Kidney (tissue), 14 donors: ENCODE measurements around the gene CEP70. TPM values are rescaled to one million over a fixed set of nuclear protein-coding genes. Genes with fewer than 3 reads are reported as not detected.

Experiments
- DNase-seq, 5 donors: peaks; one replicate each; pipeline ENCODE4 v3.0.0-alpha.2; 2013 to 2020
- FAIRE-seq: peaks from 2 replicates; lab custom pipeline; 2012; peaks lifted over from hg19 to GRCh38; lab: Jason Lieb, UNC
- H3K27ac ChIP-seq, 2 donors: one replicate each; pipeline ENCODE4 v1.7.0; 2013; ENCODE audit warnings: low read depth in 2 of 2, low read length in 2 of 2, inconsistent platforms in 1 of 2
- H3K27me3 ChIP-seq: one replicate; pipeline ENCODE4 v1.7.1; 2013; ENCODE audit warnings: low read length, inconsistent platforms; ENCODE audit not compliant: control insufficient read depth, insufficient read depth
- H3K36me3 ChIP-seq, 3 donors: one replicate each; pipeline versions ENCODE4 v1.7.0 to v1.7.1; 2013; ENCODE audit warnings: low read length in 3 of 3, control low read depth in 1 of 3, inconsistent platforms in 1 of 3; ENCODE audit not compliant: insufficient read depth in 3 of 3, control insufficient read depth in 2 of 3
- H3K4me1 ChIP-seq, 3 donors: one replicate each; pipeline versions ENCODE4 v1.7.0 to v1.7.1; 2013; ENCODE audit warnings: low read length in 3 of 3, inconsistent platforms in 1 of 3, low read depth in 1 of 3; ENCODE audit not compliant: control insufficient read depth in 2 of 3, insufficient read depth in 2 of 3
- H3K4me3 ChIP-seq, 3 donors: one replicate each; pipeline versions ENCODE4 v1.7.0 to v1.8.1; 2013; ENCODE audit warnings: low read length in 3 of 3, control low read depth in 1 of 3, inconsistent platforms in 1 of 3
- H3K9ac ChIP-seq, 3 donors: one replicate each; pipeline versions ENCODE4 v1.7.0 to v1.7.1; 2013; ENCODE audit warnings: low read length in 3 of 3, control low read depth in 1 of 3, inconsistent platforms in 1 of 3
- H3K9me3 ChIP-seq, 3 donors: one replicate each; pipeline versions ENCODE4 v1.7.0 to v1.7.1; 2013; ENCODE audit warnings: low read length in 3 of 3, control low read depth in 1 of 3, inconsistent platforms in 1 of 3; ENCODE audit not compliant: control insufficient read depth in 2 of 3, insufficient read depth in 1 of 3
- intact Hi-C: fragments of 100-400 bp; cut with DNase I; formaldehyde crosslinking; loops from one replicate; pipeline ENCODE4 v1.11.1; 2022
- polyA plus RNA-seq: library from polyadenylated mRNA; stranded (reverse); fragments of 350-450 nt; fragmentation: Illumina TruSeq; extraction: RNeasy Lipid Tissue Mini Kit (QIAGEN cat#74804); gene quantifications from one replicate; pipeline ENCODE4 v1.2.3, GENCODE V29; 2014; ENCODE audit warnings: low read depth, low replicate concordance; ENCODE audit not compliant: insufficient read depth
- total RNA-seq: library from RNA; stranded (reverse); fragmentation: NEBNext Ultra II Directional; extraction: Animal tissue kit (Norgen Biotek cat#: 25700); gene quantifications from one replicate; pipeline ENCODE4 v1.2.1, GENCODE V29; 2021
- TF ChIP-seq, protein P1 (sequence below): IDR thresholded peaks from 3 replicates; pipeline ENCODE4 v1.5.1; 2012; ENCODE audit warnings: mild to moderate bottlenecking, moderate library complexity, borderline replicate concordance; ENCODE audit not compliant: insufficient read depth; ENCODE audit errors: extremely low read depth
- donor health status: control.
- donor health status: control.
- donor health status: control.
- donor health status: control.
- donor health status: control.
- donor health status: DM: yes; HTN: yes; CAD: no.
- donor health status: Normal renal cell carcinoma (clear cell type).

Gene CEP70
- total and polyA plus RNA-seq, 2 donors from 2014 or later, result 22.6 to 64.3 TPM

DNA sequence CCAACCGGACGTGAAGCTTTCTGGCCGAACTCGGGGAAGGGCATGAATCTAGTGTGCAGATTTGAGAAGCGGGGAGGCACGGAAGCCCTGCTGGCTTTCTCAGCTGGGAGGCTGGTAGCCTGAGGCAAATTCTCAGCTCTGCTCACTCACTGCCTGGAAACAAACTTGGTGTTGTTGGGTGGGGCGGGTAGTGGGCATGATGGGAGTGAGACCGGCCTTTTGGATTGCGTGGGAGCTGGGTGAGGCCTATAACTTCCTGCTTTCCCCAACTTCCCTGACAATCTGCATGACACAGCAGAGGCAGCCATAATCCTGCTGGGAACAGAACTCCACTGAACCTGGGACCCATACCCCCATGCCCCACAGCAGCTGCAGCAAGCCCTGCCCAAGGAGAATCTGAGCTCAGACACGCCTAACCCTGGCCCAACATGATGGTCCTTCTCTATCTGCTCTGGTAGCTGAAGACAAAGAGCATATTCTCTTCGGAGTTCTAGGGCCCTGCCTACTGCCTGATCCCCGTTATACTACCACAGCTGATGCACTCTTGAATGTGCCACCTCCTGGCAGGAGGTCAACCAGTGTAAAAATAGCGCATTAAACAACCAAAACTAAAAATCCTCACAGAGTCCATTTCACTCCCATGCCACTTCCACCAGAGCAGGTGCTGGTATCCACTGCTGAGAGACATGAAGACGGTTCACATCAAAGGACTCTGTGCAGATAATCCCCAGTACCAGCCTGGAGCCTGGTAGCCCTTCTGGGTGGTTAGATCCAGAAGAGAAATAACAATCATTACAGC is 44.7 kb downstream of the CEP70 start:
- no peak overlapping the region for H3K4me3 ChIP-seq
- no peak overlapping the region for H3K9ac ChIP-seq
- H3K36me3 ChIP-seq, result peaks cover 2 to 14% (median 12%) of the 10 kb centered on the region in 3 donors
- DNase-seq (peak in 1 of 5 donors; percentile 32), FAIRE-seq (no peak)
- TF ChIP-seq, protein P1, sequence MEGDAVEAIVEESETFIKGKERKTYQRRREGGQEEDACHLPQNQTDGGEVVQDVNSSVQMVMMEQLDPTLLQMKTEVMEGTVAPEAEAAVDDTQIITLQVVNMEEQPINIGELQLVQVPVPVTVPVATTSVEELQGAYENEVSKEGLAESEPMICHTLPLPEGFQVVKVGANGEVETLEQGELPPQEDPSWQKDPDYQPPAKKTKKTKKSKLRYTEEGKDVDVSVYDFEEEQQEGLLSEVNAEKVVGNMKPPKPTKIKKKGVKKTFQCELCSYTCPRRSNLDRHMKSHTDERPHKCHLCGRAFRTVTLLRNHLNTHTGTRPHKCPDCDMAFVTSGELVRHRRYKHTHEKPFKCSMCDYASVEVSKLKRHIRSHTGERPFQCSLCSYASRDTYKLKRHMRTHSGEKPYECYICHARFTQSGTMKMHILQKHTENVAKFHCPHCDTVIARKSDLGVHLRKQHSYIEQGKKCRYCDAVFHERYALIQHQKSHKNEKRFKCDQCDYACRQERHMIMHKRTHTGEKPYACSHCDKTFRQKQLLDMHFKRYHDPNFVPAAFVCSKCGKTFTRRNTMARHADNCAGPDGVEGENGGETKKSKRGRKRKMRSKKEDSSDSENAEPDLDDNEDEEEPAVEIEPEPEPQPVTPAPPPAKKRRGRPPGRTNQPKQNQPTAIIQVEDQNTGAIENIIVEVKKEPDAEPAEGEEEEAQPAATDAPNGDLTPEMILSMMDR, result no peak
- H3K27ac ChIP-seq, result no peak overlapping the region
- intact Hi-C loops, result no loop called here
- H3K27me3 ChIP-seq, result no peaks in the 10 kb centered on the region
- H3K4me1 ChIP-seq, result no peaks in the 10 kb centered on the region
- peaks cover 0 to 13% (median 9%) of the 10 kb centered on the region in 3 donors for H3K9me3 ChIP-seq

DNA sequence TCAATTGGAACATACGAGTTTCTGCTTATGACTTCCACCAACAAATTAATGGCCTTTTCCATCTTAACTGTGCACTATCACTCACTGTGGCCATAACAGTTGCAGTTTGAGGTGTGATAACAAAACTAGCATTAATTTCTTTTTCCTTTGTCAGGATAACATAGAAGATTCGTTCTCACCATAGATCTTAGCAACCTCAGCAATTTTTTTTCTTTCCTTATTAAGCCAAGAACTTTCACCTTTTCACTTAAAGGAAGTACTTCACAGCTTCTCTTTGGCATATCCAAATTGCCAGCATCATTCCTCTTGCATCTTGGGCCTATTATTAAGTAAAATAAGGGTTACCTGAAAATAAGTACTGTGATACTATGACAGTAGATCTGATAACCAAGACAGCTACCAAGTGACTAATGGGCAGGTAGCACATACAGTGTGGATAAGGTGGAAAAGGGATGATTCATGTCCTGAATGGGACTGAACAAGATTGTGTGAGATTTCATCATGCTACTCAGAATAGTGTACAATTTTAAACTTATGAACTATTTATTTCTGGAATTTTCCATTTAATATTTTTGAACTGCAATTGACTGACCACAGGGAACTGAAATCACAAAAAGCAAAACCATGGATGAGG is 46.6 kb downstream of the CEP70 start:
- intact Hi-C loops, result no loop called here
- Histone ChIP-seq H3K27ac (no peak overlapping the region), H3K9me3 (peaks cover 0 to 13% (median 9%) of the 10 kb centered on the region in 3 donors), H3K36me3 (peaks cover 2 to 17% (median 14%) of the 10 kb centered on the region in 3 donors), H3K27me3 (no peaks in the 10 kb centered on the region), H3K9ac (no peak overlapping the region), H3K4me3 (no peak overlapping the region), H3K4me1 (no peaks in the 10 kb centered on the region)
- FAIRE-seq (no peak), DNase-seq (no peak)
- TF ChIP-seq, protein P1, result no peak

DNA sequence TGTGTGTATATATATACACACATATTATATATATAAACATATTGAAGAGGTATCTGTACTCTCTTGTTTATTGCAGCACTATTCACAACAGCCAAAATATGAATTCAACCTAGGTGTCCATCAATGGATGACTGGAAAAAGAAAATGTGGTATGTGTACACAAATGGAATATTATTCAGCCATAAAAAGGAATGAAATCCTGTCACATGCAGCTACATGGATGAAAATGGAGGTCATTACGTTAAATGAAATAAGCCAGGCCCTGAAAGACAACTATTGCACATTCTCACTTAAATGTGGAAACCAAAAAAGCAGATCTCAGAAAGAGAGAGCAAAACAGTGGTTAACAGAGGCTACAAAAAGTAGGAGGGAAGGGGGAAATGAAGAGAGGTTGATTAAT is 49.5 kb downstream of the CEP70 start:
- no peak for FAIRE-seq
- DNase-seq, result no peak
- TF ChIP-seq, protein P1, result no peak
- H3K4me3 ChIP-seq, result no peak overlapping the region
- H3K9me3 ChIP-seq, result peaks cover 0 to 28% (median 16%) of the 10 kb centered on the region in 3 donors
- H3K27ac ChIP-seq, result no peak overlapping the region
- H3K4me1 ChIP-seq, result no peaks in the 10 kb centered on the region
- intact Hi-C loops, result no loop called here
- no peak overlapping the region for H3K9ac ChIP-seq
- peaks cover 2 to 27% (median 18%) of the 10 kb centered on the region in 3 donors for H3K36me3 ChIP-seq
- H3K27me3 ChIP-seq, result no peaks in the 10 kb centered on the region
